HUES48 (cell line): Measurements from ENCODE around the gene ABHD12.
"Not testable (repeated sequence)": the region's sequence is repeated elsewhere in the genome, so short reads cannot be mapped to it uniquely, and the experiment has no call there.

ENCODE experiments used
- H3K27ac ChIP-seq: one replicate; pipeline ENCODE4 v1.7.0; 2013; ENCODE audit warnings: low read depth, low read length, inconsistent platforms
- H3K27me3 ChIP-seq: 2 replicates; pipeline ENCODE4 v1.6.1; 2013; ENCODE audit warnings: mild to moderate bottlenecking, low read length; ENCODE audit not compliant: control insufficient read depth, insufficient read depth
- H3K36me3 ChIP-seq: 2 replicates; pipeline ENCODE4 v1.6.1; 2013; ENCODE audit warnings: low read length; ENCODE audit not compliant: control insufficient read depth, insufficient read depth
- H3K4me1 ChIP-seq: 2 replicates; pipeline ENCODE4 v1.6.1; 2013; ENCODE audit warnings: mild to moderate bottlenecking, low read length; ENCODE audit not compliant: control insufficient read depth, insufficient read depth
- H3K4me3 ChIP-seq: 2 replicates; pipeline ENCODE4 v1.5.1; 2013; ENCODE audit warnings: mild to moderate bottlenecking, low read depth, low read length
- H3K9ac ChIP-seq: 2 replicates; pipeline ENCODE4 v1.6.1; 2013; ENCODE audit warnings: mild to moderate bottlenecking, low read depth, low read length, moderate library complexity
- H3K9me3 ChIP-seq: 2 replicates; pipeline ENCODE4 v1.6.1; 2013; ENCODE audit warnings: low read length; ENCODE audit not compliant: control insufficient read depth, insufficient read depth

Gene ABHD12

GRCh38 chr20:25402583-25402982 lies 11.9 kb upstream of the ABHD12 start:
- Histone ChIP-seq H3K4me1 (peaks cover 9% of the 10 kb centered on the region), H3K9ac (no peak overlapping the region), H3K27ac (no peak overlapping the region), H3K36me3 (no peaks in the 10 kb centered on the region), H3K27me3 (no peaks in the 10 kb centered on the region), H3K9me3 (peaks cover 20% of the 10 kb centered on the region), H3K4me3 (no peak overlapping the region)

GRCh38 chr20:25400291-25400732 lies 9.7 kb upstream of the ABHD12 start:
- peaks cover 20% of the 10 kb centered on the region for H3K9me3 ChIP-seq
- H3K27me3 ChIP-seq, H3K9ac ChIP-seq, H3K4me1 ChIP-seq, H3K36me3 ChIP-seq, H3K4me3 ChIP-seq, H3K27ac ChIP-seq: not testable (repeated sequence)

- no peak overlapping the region for H3K9ac ChIP-seq
- no peaks in the 10 kb centered on the region for H3K27me3 ChIP-seq
- peaks cover 9% of the 10 kb centered on the region for H3K4me1 ChIP-seq
- peaks cover 17% of the 10 kb centered on the region for H3K9me3 ChIP-seq
- no peaks in the 10 kb centered on the region for H3K36me3 ChIP-seq
- H3K27ac ChIP-seq, result no peak overlapping the region
- H3K4me3 ChIP-seq, result no peak overlapping the region
Observed at GRCh38 chr20:25399037-25399430, 8.4 kb upstream of the ABHD12 start.

GRCh38 chr20:25398376-25399036 lies 7.9 kb upstream of the ABHD12 start:
- H3K27me3 ChIP-seq, result no peaks in the 10 kb centered on the region
- no peak overlapping the region for H3K4me3 ChIP-seq
- peaks cover 15% of the 10 kb centered on the region for H3K9me3 ChIP-seq
- H3K9ac ChIP-seq, result no peak overlapping the region
- no peak overlapping the region for H3K27ac ChIP-seq
- H3K36me3 ChIP-seq, result no peaks in the 10 kb centered on the region
- peaks cover 9% of the 10 kb centered on the region for H3K4me1 ChIP-seq

- H3K4me3 ChIP-seq, result no peak overlapping the region
- H3K27ac ChIP-seq, result no peak overlapping the region
- no peaks in the 10 kb centered on the region for H3K36me3 ChIP-seq
- peaks cover 9% of the 10 kb centered on the region for H3K4me1 ChIP-seq
- no peak overlapping the region for H3K9ac ChIP-seq
- peaks cover 9% of the 10 kb centered on the region for H3K9me3 ChIP-seq
- H3K27me3 ChIP-seq, result no peaks in the 10 kb centered on the region
Observed at GRCh38 chr20:25397821-25398220, 7.2 kb upstream of the ABHD12 start.

- H3K4me1 ChIP-seq, result peaks cover 9% of the 10 kb centered on the region
- no peak overlapping the region for H3K27ac ChIP-seq
Observed at GRCh38 chr20:25397096-25397495, 6.5 kb upstream of the ABHD12 start.

GRCh38 chr20:25394996-25395395 lies 4.4 kb upstream of the ABHD12 start:
- peaks cover 9% of the 10 kb centered on the region for H3K4me1 ChIP-seq
- H3K27ac ChIP-seq, result no peak overlapping the region
- H3K4me3 ChIP-seq, result no peak overlapping the region
- no peaks in the 10 kb centered on the region for H3K27me3 ChIP-seq
- no peak overlapping the region for H3K9ac ChIP-seq
- no peaks in the 10 kb centered on the region for H3K9me3 ChIP-seq
- no peaks in the 10 kb centered on the region for H3K36me3 ChIP-seq

More at GRCh38 chr20:25397096-25397495, 6.5 kb upstream of the ABHD12 start:
- H3K9me3 ChIP-seq, result peaks cover 3% of the 10 kb centered on the region; the same call in 1 of the 2 replicates
- H3K36me3 ChIP-seq, result no peaks in the 10 kb centered on the region
- no peak overlapping the region for H3K9ac ChIP-seq
- H3K27me3 ChIP-seq, result no peaks in the 10 kb centered on the region
- no peak overlapping the region for H3K4me3 ChIP-seq

GRCh38 chr20:25394276-25394675 lies 3.6 kb upstream of the ABHD12 start:
- peaks cover 9% of the 10 kb centered on the region for H3K4me1 ChIP-seq
- no peak overlapping the region for H3K9ac ChIP-seq
- no peaks in the 10 kb centered on the region for H3K36me3 ChIP-seq
- no peaks in the 10 kb centered on the region for H3K9me3 ChIP-seq
- H3K27ac ChIP-seq, result no peak overlapping the region
- no peak overlapping the region for H3K4me3 ChIP-seq
- no peaks in the 10 kb centered on the region for H3K27me3 ChIP-seq

- H3K27me3 ChIP-seq, result no peaks in the 10 kb centered on the region
- H3K9ac ChIP-seq, result peak overlapping the region; percentile 84
- H3K4me1 ChIP-seq, result peaks cover 3% of the 10 kb centered on the region; the same call in 1 of the 2 replicates
- peaks cover 10% of the 10 kb centered on the region for H3K36me3 ChIP-seq
- peak overlapping the region; percentile 87 for H3K4me3 ChIP-seq
- H3K9me3 ChIP-seq, result no peaks in the 10 kb centered on the region
- peak overlapping the region; percentile 89 for H3K27ac ChIP-seq
Observed at GRCh38 chr20:25389858-25390537, 637 bp downstream of the ABHD12 start.

GRCh38 chr20:25389401-25389857 lies 1.2 kb downstream of the ABHD12 start:
- Histone ChIP-seq H3K4me1 (peaks cover 3% of the 10 kb centered on the region; the same call in 1 of the 2 replicates), H3K4me3 (peak overlapping the region; percentile 87), H3K9ac (no peak overlapping the region), H3K27ac (no peak overlapping the region), H3K9me3 (no peaks in the 10 kb centered on the region), H3K36me3 (peaks cover 10% of the 10 kb centered on the region), H3K27me3 (no peaks in the 10 kb centered on the region)

- Histone ChIP-seq H3K4me1 (no peaks in the 10 kb centered on the region), H3K27ac (no peak overlapping the region), H3K36me3 (peaks cover 12% of the 10 kb centered on the region), H3K9me3 (no peaks in the 10 kb centered on the region), H3K4me3 (no peak overlapping the region), H3K9ac (no peak overlapping the region), H3K27me3 (no peaks in the 10 kb centered on the region)
Observed at GRCh38 chr20:25382704-25383370, 7.8 kb downstream of the ABHD12 start.
